Measurements from ENCODE around the gene SNX19.

DNA sequence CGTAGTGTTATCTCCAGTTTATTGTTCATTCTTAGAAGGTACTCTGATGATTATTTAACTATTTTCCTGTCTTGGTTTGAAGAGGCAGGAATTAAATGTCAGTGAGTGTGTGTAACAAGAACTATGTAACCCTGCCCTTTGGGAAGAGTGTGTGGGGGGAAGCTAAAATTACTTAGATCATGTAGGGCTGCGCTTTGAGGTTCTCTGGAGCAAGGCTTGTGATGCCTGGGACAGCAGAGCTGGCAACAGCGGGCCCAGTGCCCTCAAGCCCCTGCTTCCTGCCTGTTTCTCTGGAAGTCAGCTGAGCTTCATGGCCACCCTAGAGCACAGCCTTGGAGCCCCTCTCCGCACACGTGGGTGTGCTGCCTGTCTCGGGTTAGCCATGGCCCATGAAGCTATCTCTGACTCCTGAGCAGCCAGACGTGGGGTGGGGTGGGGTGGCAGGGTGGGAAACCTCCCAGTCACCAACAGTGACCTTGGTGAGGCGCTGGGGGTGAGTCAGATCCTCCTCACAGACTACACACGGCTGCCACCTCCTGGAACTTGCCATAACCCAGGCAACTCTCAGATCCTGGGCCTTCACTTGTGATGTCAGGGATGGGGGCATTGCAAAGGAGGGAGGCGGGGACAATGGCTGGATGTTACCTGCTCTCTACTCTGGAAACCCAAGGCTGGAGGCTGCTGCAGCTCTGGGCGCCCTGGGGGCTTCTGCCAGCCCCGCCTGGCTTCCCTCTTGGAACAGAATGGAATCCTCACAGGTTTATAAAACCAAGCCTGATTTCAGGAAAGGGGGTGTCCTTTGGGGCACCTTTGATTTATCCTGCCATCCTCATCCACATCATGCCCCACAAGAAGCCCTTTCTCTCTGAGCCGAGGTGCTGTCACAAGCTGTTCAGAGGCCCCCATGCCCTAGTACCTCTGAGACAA lies 88.6 kb downstream of the SNX19 start:
- no peak for TF ChIP-seq POLR2A (IDR thresholded peaks at IDR 0.05)
- TF ChIP-seq, protein P1, sequence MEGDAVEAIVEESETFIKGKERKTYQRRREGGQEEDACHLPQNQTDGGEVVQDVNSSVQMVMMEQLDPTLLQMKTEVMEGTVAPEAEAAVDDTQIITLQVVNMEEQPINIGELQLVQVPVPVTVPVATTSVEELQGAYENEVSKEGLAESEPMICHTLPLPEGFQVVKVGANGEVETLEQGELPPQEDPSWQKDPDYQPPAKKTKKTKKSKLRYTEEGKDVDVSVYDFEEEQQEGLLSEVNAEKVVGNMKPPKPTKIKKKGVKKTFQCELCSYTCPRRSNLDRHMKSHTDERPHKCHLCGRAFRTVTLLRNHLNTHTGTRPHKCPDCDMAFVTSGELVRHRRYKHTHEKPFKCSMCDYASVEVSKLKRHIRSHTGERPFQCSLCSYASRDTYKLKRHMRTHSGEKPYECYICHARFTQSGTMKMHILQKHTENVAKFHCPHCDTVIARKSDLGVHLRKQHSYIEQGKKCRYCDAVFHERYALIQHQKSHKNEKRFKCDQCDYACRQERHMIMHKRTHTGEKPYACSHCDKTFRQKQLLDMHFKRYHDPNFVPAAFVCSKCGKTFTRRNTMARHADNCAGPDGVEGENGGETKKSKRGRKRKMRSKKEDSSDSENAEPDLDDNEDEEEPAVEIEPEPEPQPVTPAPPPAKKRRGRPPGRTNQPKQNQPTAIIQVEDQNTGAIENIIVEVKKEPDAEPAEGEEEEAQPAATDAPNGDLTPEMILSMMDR (IDR thresholded peaks at IDR 0.05), result peak in 5 of 6 experiments; percentile 42 to 57 (median 51)

Data from adrenal gland (tissue), 5 donors.